GM21529 (cell line): ENCODE data around the gene RTP3.

ENCODE experiments used
- ATAC-seq: cut with Tn5 transposase; IDR thresholded peaks from one replicate; pipeline ENCODE4 v1.9.1; 2021; ENCODE audit not compliant: unreplicated experiment

The RTP3 gene

DNA sequence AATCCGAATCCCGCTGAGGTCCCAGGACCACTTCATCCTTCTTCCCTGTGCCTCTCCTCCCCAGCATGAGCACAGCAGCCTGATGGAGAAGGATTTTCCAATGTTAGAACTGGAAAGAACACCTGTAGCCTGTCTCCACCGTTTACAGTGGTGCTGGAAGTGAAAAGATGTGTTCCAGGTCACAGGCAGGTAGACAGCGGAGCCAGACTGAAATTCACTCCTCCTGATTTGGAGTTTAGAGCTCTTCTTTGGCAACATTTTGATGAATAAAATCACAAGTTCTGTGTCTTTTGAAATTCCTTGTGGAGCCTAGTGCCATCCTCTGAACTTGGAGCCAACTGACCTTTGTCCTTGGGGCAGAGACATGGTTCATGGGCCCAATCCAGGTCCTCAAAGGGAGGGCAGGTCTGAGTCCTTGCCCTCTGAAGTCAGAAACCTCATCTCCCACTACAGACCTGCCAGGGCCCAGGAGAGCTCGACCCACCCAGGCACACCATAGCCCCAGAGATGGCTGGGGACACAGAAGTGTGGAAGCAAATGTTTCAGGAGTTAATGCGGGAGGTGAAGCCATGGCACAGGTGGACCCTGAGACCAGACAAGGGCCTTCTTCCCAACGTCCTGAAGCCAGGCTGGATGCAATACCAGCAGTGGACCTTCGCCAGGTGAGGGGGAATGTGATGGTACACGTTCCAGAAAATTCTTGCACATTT lies at the start of gene RTP3:
Gene RTP3 (plus strand): TSS at position 421 of the 710 bp plus-strand sequence. CDS start 87 bp downstream, at position 508.
- ATAC-seq = no peak

- ATAC-seq = no peak
These were observed 49.1 kb upstream of the RTP3 start for GRCh38 chr3:46448721-46449120.

DNA sequence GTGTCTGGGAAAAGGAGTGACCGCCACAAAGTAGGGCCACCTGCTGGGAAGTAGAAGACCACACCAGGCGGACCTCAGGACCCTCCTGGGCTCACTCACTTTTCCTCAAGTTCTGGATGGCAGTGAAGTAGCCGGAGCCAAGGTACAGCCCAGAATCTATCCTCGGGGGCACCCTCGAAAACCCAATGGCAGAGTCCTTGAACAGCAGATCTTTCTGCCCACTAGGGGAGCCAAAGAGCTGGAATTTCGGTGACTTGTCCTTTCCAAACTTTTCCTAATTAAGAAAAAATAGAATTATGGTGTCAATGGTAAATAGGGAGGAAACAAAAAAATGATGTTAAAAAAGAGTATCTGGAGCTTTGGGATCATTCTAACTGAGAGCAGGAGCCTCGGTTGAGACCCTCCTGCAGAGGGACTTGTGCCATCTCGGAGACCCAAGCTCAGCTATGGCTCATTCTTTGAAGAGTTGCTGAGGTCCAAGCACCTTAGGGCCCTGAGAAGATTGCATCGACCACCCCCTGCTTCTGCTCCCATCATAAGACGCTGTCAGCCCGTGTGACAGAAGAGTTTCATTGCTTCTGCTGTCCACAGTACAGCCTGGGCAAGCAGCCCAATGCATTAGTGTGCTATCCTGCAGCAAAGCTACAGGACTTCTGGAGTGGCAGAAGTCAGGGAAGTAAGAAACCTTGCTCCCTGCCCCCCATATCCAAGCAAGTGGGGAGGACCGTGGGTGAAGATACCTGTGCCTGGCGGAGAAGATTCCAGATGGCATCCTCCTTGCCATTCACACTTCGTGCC lies 47.8 kb upstream of the RTP3 start:
- ATAC-seq = no peak

GRCh38 chr3:46453526-46454208 lies 44.1 kb upstream of the RTP3 start:
- ATAC-seq = no peak

GRCh38 chr3:46454209-46454595 lies 43.6 kb upstream of the RTP3 start:
- ATAC-seq = no peak

GRCh38 chr3:46454606-46455005 lies 43.2 kb upstream of the RTP3 start:
- ATAC-seq = no peak

DNA sequence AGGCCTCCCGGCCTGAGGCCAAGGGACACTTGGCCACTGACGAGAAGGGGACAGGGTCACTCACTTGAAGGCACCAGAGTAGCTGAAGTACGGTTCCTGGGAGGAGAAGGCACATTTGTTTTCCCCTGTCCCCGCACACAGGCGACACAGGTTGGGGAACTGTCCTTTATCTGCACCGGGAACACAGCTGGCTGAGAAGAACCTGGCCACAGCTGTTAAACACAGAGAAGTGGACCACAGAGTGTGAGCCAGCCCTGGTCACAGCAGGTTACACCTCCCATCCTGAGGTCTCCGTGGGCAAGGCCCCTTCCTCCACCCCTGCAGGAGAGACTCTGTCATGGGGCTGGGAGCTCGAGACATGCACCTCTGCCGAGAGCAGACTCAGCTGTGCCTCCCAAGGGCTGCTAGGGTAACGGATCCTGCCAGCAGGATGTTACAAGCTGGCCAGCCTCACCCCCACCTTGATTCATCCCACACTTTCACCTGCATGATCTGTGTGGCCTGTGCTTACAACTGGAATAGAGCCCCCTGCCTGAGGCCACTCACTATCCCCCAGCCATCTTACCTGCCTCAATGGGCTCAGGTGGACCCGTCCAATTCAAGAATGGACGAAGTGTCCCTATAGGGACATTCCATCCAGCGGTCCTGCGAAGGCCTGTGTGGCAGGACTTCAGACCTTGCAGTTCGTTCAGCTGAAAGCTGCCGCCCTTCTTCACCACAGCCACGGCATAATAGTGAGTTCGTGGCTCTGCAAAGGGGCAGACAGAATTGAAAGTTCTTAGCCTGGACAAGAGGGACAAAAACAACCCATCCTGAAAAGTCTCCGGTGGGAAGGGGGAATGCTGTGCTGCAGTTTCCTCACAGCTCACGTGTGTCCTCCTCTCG lies 42.3 kb upstream of the RTP3 start:
- no peak for ATAC-seq

GRCh38 chr3:46456118-46456517 lies 41.7 kb upstream of the RTP3 start:
- ATAC-seq = no peak

- ATAC-seq = no peak
These were observed 37.7 kb upstream of the RTP3 start for GRCh38 chr3:46460051-46460450.

GRCh38 chr3:46462111-46462510 lies 35.7 kb upstream of the RTP3 start:
- ATAC-seq = no peak

GRCh38 chr3:46462511-46462910 lies 35.3 kb upstream of the RTP3 start:
- no peak for ATAC-seq

GRCh38 chr3:46463120-46463867 lies 34.5 kb upstream of the RTP3 start:
- ATAC-seq = no peak

- no peak for ATAC-seq
These were observed 33.9 kb upstream of the RTP3 start for GRCh38 chr3:46463868-46464241.

DNA sequence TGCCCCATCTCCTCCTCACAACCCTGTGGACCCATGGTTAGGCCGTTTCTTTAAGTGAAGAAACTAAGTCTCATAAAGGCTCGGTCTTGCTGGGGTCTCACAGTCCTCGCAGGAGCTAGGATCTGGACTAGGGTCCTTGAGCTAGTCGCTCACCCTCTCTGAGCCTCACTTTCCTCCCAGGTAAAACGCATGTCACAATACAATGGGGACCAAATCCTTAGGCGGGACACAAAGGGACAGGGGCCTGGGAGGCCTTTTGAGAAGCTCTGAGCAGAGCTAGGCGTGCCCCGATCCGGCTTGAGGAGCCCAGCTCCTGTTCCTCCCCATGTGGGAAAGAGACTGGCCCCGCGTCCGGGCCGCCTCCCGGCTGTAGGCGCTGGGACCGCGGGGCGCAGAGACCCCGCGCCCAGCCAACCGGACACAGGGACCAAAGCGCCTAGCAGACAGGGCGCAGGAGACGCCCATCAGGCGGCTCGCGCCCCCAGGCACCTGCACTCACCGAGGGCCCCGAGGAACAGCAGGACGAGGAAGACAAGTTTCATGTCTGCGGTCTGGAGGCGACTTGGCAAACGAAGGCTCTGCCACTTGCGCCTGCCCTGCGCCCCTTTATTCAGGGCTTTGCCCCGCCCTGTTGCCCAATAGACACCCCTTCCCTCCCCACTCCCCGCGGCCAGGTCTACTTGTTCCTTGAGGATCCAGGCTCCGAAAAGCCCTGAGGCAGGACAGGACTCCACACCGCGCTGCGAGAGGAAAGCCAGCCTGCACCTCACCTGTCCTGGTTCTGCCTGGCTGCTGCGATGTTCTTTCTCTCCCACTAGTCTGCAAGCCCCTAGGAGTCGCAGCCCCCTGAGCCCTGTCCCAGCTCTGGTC lies 33.2 kb upstream of the RTP3 start, which contains the start of gene LTF:
Gene LTF (minus strand): TSS at position 580 of the 870 bp plus-strand sequence. CDS start 38 bp downstream, at position 542.
- ATAC-seq = no peak

- no peak for ATAC-seq
These were observed 32.6 kb upstream of the RTP3 start for GRCh38 chr3:46465196-46465520.

GRCh38 chr3:46466273-46466672 lies 31.5 kb upstream of the RTP3 start:
- no peak for ATAC-seq

- ATAC-seq = no peak
These were observed 30.8 kb upstream of the RTP3 start for GRCh38 chr3:46466871-46467403.

DNA sequence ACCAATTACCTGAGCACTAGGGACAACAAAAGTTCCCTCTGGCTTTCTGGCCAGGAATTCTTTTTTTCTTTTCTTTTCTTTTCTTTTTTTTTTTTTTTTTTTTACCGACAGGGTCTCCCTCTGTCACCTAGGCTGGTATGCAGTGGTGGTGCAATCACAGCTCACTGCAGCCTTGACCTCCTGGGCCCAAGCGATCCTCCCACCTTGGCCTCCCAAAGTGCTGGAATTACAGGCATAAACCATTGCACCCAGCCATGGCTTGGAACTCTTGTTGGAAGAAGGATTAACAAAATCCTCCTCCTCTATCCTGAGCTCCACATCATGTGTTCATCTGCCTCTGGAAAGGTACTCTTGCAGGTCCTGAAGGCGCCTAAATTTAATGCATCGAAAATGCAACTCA lies 30.2 kb upstream of the RTP3 start:
- no peak for ATAC-seq
